ENCODE data around the gene GOPC. TPM values are rescaled to one million over a fixed set of nuclear protein-coding genes. Genes with fewer than 3 reads are reported as not detected.

The GOPC gene
- total RNA-seq, 1 experiment from 2014 or later = 24.2 TPM

- ATAC-seq = no peak
- ChIA-PET RAD21 (ENCODE audit: low non-redundant PET in 1 of 2, low total read pairs in 2 of 2, uncharacterized antibody in 2 of 2, unreplicated experiment in 2 of 2) (interaction anchor here in 1 of 2 experiments (0.7 kb wide), 1 partner anchor 122 kb away, joined by 3 read pairs; no protein-coding TSS in a partner anchor), CTCF (no interaction called here), POLR2A (no interaction called here)
- DNase-seq (ENCODE audit: low read depth, low spot score) = no peak
- Histone ChIP-seq H3K9me2 (ENCODE audit: insufficient read depth) (no peaks in the 10 kb centered on the region), H3K27me3 (ENCODE audit: insufficient read depth, low read length) (no peaks in the 10 kb centered on the region), H3K4me2 (ENCODE audit: low read length) (no peak overlapping the region), H4K20me1 (ENCODE audit: insufficient read depth) (no peaks in the 10 kb centered on the region), H3K79me2 (ENCODE audit: insufficient read depth, low read length) (no peaks in the 10 kb centered on the region), H3K4me3 (replicated peaks in 1 of 2; ENCODE audit: low read depth in 1 of 2, low read length in 2 of 2) (no peak overlapping the region), H2AFZ (ENCODE audit: low read depth, low read length, poor library complexity, severe bottlenecking) (no peak overlapping the region), H3K9ac (ENCODE audit: low read length) (no peak overlapping the region), H3K4me1 (ENCODE audit: control insufficient read depth in 1 of 2, insufficient read depth in 2 of 2, low read length in 2 of 2) (no peaks in the 10 kb centered on the region), H3K27ac (ENCODE audit: low read depth, low read length) (no peak overlapping the region), H3K36me3 (ENCODE audit: control insufficient read depth in 1 of 2, insufficient read depth in 2 of 2, low read length in 2 of 2) (no peaks in the 10 kb centered on the region), H3K9me3 (ENCODE audit: control insufficient read depth in 1 of 2, insufficient read depth in 1 of 2, low read depth in 1 of 2, low read length in 2 of 2) (no peaks in the 10 kb centered on the region)
- intact Hi-C loops (cut with micrococcal nuclease) = no loop called here
- BruUV-seq (replicated peaks) = no TSS peak
- TF ChIP-seq ELF1 (IDR thresholded peaks at IDR 0.05; ENCODE audit: borderline replicate concordance, low read depth) (no peak), CBX3 (IDR thresholded peaks at IDR 0.05; ENCODE audit: low read depth) (no peak), SIN3A (IDR thresholded peaks at IDR 0.05; ENCODE audit: low read depth) (no peak), ZNF274 (IDR thresholded peaks at IDR 0.05; ENCODE audit: low read depth, low read length) (no peak)
These were observed 88.4 kb downstream of the GOPC start for GRCh38 chr6:117513778-117514365.

DNA sequence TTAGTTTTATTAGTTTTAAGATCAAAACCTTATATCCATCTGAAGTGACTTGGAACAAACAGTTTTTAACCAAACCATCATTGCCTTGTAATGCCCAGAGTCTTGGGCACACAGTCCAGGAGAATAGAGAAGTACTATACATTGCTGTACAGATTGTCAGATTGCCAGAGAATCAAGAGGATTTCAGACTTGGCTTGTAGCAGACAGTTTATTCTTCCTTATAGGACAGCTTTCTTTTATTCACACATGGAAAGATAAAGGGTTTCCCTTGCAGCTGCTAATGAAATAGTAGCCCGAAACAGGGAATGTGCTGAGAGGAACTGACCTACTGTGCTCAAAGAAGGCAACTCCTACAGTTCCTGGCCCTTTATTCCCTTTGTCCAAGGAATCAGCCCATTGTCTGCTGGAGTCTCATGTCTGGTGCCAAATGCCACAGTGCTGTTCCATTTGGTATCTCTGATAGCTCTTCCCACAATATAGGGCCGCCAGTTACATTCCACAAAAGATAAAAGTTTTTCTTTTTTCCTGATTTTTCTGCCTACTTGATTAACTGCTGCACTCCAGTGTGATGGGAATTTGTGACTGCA lies 89.2 kb downstream of the GOPC start:
- POLR2A ChIA-PET = no interaction called here
- Histone ChIP-seq H3K79me2 (ENCODE audit: insufficient read depth, low read length) (no peaks in the 10 kb centered on the region), H3K4me1 (ENCODE audit: control insufficient read depth in 1 of 2, insufficient read depth in 2 of 2, low read length in 2 of 2) (no peaks in the 10 kb centered on the region), H3K36me3 (ENCODE audit: control insufficient read depth in 1 of 2, insufficient read depth in 2 of 2, low read length in 2 of 2) (no peaks in the 10 kb centered on the region), H2AFZ (ENCODE audit: low read depth, low read length, poor library complexity, severe bottlenecking) (no peak overlapping the region), H3K4me3 (replicated peaks in 1 of 2; ENCODE audit: low read depth in 1 of 2, low read length in 2 of 2) (no peak overlapping the region), H3K27me3 (ENCODE audit: insufficient read depth, low read length) (no peaks in the 10 kb centered on the region), H3K9me3 (ENCODE audit: control insufficient read depth in 1 of 2, insufficient read depth in 1 of 2, low read depth in 1 of 2, low read length in 2 of 2) (no peaks in the 10 kb centered on the region), H3K27ac (ENCODE audit: low read depth, low read length) (no peak overlapping the region), H3K4me2 (ENCODE audit: low read length) (no peak overlapping the region), H3K9me2 (ENCODE audit: insufficient read depth) (no peaks in the 10 kb centered on the region), H3K9ac (ENCODE audit: low read length) (no peak overlapping the region), H4K20me1 (ENCODE audit: insufficient read depth) (no peaks in the 10 kb centered on the region)
- RAD21 ChIA-PET (ENCODE audit: low non-redundant PET in 1 of 2, low total read pairs in 2 of 2, uncharacterized antibody in 2 of 2, unreplicated experiment in 2 of 2) = no interaction called here
- intact Hi-C loops (cut with micrococcal nuclease) = no loop called here
- TF ChIP-seq CTCF (IDR thresholded peaks at IDR 0.05 in 2 of 3, conservative IDR thresholded peaks at IDR 0.05 in 1 of 3; ENCODE audit: borderline replicate concordance in 1 of 3, insufficient read depth in 1 of 3, low read depth in 2 of 3, low read length in 2 of 3) (no peak), EGR1 (IDR thresholded peaks at IDR 0.05; ENCODE audit: low read depth) (no peak), JUND (IDR thresholded peaks at IDR 0.05) (no peak), POLR2AphosphoS5 (IDR thresholded peaks at IDR 0.05; ENCODE audit: low read depth, low read length) (no peak)
- TF ChIP-seq, protein P1, sequence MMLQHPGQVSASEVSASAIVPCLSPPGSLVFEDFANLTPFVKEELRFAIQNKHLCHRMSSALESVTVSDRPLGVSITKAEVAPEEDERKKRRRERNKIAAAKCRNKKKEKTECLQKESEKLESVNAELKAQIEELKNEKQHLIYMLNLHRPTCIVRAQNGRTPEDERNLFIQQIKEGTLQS (IDR thresholded peaks at IDR 0.05) = no peak
- TF ChIP-seq, protein P2, sequence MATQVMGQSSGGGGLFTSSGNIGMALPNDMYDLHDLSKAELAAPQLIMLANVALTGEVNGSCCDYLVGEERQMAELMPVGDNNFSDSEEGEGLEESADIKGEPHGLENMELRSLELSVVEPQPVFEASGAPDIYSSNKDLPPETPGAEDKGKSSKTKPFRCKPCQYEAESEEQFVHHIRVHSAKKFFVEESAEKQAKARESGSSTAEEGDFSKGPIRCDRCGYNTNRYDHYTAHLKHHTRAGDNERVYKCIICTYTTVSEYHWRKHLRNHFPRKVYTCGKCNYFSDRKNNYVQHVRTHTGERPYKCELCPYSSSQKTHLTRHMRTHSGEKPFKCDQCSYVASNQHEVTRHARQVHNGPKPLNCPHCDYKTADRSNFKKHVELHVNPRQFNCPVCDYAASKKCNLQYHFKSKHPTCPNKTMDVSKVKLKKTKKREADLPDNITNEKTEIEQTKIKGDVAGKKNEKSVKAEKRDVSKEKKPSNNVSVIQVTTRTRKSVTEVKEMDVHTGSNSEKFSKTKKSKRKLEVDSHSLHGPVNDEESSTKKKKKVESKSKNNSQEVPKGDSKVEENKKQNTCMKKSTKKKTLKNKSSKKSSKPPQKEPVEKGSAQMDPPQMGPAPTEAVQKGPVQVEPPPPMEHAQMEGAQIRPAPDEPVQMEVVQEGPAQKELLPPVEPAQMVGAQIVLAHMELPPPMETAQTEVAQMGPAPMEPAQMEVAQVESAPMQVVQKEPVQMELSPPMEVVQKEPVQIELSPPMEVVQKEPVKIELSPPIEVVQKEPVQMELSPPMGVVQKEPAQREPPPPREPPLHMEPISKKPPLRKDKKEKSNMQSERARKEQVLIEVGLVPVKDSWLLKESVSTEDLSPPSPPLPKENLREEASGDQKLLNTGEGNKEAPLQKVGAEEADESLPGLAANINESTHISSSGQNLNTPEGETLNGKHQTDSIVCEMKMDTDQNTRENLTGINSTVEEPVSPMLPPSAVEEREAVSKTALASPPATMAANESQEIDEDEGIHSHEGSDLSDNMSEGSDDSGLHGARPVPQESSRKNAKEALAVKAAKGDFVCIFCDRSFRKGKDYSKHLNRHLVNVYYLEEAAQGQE (IDR thresholded peaks at IDR 0.05; ENCODE audit: low read depth) = no peak
- CTCF ChIA-PET = no interaction called here
- ATAC-seq = no peak
- no TSS peak for BruUV-seq (replicated peaks)
- no peak for DNase-seq (ENCODE audit: low read depth, low spot score)
